Measurements from ENCODE around the gene GNAO1.

- TF ChIP-seq ZBED1 (IDR thresholded peaks at IDR 0.05) (no peak), EWSR1 (IDR thresholded peaks at IDR 0.05; ENCODE audit: borderline replicate concordance, low read depth, partially characterized antibody) (no peak), CTCF (IDR thresholded peaks at IDR 0.05 in 2 of 3, conservative IDR thresholded peaks at IDR 0.05 in 1 of 3; ENCODE audit: insufficient read depth in 2 of 3, low read depth in 1 of 3, low read length in 3 of 3) (peak; percentile 88 to 94 (median 92)), KDM1A (IDR thresholded peaks at IDR 0.05) (no peak), TCF3 (CRISPR knock-in tag; IDR thresholded peaks at IDR 0.05) (no peak), YBX1 (IDR thresholded peaks at IDR 0.05) (no peak), MAX (CRISPR knock-in tag; IDR thresholded peaks at IDR 0.05) (peak; percentile 55), THRB (CRISPR knock-in tag; conservative IDR thresholded peaks at IDR 0.05) (no peak), JUND (IDR thresholded peaks at IDR 0.05; ENCODE audit: borderline replicate concordance, low read depth, low read length) (no peak), JUND (tag; IDR thresholded peaks at IDR 0.05; ENCODE audit: borderline replicate concordance, low read depth, low read length) (no peak), POLR2A (conservative IDR thresholded peaks at IDR 0.05) (no peak), TBP (optimal IDR thresholded peaks at IDR 0.05; ENCODE audit: low read depth, low read length) (no peak), KLF16 (IDR thresholded peaks at IDR 0.05) (no peak)
Observed at GRCh38 chr16:56356276-56357240, 165.3 kb downstream of the GNAO1 start.
